Stimulated activated naive B cell treated with anti-CD40 and anti-IgM and Interleukin-4, amounts not matched to agents 10 μg/mL and 1 μg/mL and 100 μg/mL, for 72 hours (primary cell): Measurements from ENCODE around the gene CHURC1.
"Not testable (repeated sequence)": the region's sequence is repeated elsewhere in the genome, so short reads cannot be mapped to it uniquely, and the experiment has no call there.

ENCODE experiments used
- ATAC-seq, 2 donors: fragments of 150-1000 bp; cut with Tn5 transposase; replicated peaks; 2 replicates each; pipeline ENCODE4 v1.10.0; 2021; ENCODE audit warnings: moderate library complexity in 1 of 2
- DNase-seq: peaks from one replicate; pipeline ENCODE4 v3.0.0; 2021
- H3K27ac Mint-ChIP-seq: one replicate; pipeline ENCODE4 v1.8.0; 2022; ENCODE audit warnings: mild to moderate bottlenecking, mixed read lengths
- H3K27me3 Mint-ChIP-seq, 2 donors: one replicate each; pipeline ENCODE4 v1.8.0; 2022; ENCODE audit warnings: mixed read lengths in 2 of 2
- H3K36me3 Mint-ChIP-seq, 2 donors: one replicate each; pipeline ENCODE4 v1.8.0; 2022; ENCODE audit warnings: mixed read lengths in 2 of 2, mild to moderate bottlenecking in 1 of 2
- H3K4me1 Mint-ChIP-seq, 2 donors: one replicate each; pipeline ENCODE4 v1.8.0; 2022; ENCODE audit warnings: mixed read lengths in 2 of 2, mild to moderate bottlenecking in 1 of 2
- H3K4me3 Mint-ChIP-seq, 2 donors: one replicate each; pipeline ENCODE4 v1.8.0; 2022; ENCODE audit warnings: mild to moderate bottlenecking in 2 of 2, mixed read lengths in 2 of 2, moderate library complexity in 1 of 2
- H3K9me3 Mint-ChIP-seq, 2 donors: one replicate each; pipeline ENCODE4 v1.8.0; 2022; ENCODE audit warnings: mixed read lengths in 2 of 2, mild to moderate bottlenecking in 1 of 2

The CHURC1 gene

GRCh38 chr14:64880221-64881121, 33.8 kb upstream of the CHURC1 start:
- ATAC-seq (peak; percentile 76 to 81), DNase-seq (peak; percentile 23)
- H3K4me3 Mint-ChIP-seq = peak overlapping the region; percentile 81 to 90
- H3K9me3 Mint-ChIP-seq = no peaks in the 10 kb centered on the region
- no peaks in the 10 kb centered on the region for H3K36me3 Mint-ChIP-seq
- H3K27me3 Mint-ChIP-seq = peaks cover 49 to 56% of the 10 kb centered on the region in 2 donors
- H3K27ac Mint-ChIP-seq = peak overlapping the region; percentile 56
- peaks cover 5 to 9% of the 10 kb centered on the region in 2 donors for H3K4me1 Mint-ChIP-seq

DNA sequence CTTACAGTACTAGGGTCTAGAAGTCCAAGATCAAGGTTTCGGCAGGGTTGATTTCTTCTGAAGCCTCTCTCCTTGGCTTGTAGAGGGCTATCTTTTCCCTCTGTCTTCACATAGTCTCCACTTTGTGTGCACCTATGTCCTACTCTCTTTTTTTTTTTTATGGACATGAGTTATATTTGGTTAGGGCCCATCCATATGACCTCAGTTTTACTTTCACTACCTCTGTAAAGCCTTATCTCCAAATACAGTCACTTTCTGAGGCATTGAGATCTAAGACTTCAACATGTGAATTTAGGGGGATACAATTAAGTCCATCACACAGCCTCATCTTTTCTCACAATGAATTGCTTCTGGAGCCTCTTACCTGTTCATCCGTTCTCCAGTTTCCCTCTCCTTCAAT, 28.7 kb upstream of the CHURC1 start:
- H3K4me1 Mint-ChIP-seq = peaks cover 2 to 3% of the 10 kb centered on the region in 2 donors
- H3K9me3 Mint-ChIP-seq = no peaks in the 10 kb centered on the region

DNA sequence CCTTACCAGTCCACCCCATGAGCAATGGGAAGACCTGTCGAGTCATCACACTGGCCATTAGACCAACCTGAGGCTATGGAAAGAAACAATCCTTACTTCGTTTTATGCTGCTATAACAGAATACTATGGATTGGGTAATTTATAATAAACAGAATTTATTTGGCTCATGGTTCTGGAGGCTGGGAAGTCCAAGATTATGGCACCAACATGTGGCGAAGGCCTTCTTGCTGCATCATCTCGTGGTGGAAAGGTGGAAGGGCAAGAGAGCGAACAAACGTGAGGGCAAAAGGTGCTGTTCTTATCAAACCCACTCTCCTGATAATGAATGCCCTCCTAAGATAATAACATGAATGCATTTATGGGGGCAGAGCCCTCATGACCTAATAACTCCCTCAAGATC, 24.9 kb upstream of the CHURC1 start:
- ATAC-seq (no peak), DNase-seq (no peak)
- H3K36me3 Mint-ChIP-seq = no peaks in the 10 kb centered on the region
- no peak overlapping the region for H3K27ac Mint-ChIP-seq
- H3K9me3 Mint-ChIP-seq = no peaks in the 10 kb centered on the region
- no peaks in the 10 kb centered on the region for H3K4me1 Mint-ChIP-seq
- H3K4me3 Mint-ChIP-seq = no peak overlapping the region
- H3K27me3 Mint-ChIP-seq = peaks cover 32 to 37% of the 10 kb centered on the region in 2 donors

More for the DNA sequence above, 28.7 kb upstream of the CHURC1 start:
- DNase-seq = no peak
- Mint-ChIP-seq H3K27me3 (peaks cover 47 to 51% of the 10 kb centered on the region in 2 donors), H3K4me3 (no peak overlapping the region), H3K27ac (no peak overlapping the region), H3K36me3 (no peaks in the 10 kb centered on the region)
- no peak for ATAC-seq

DNA sequence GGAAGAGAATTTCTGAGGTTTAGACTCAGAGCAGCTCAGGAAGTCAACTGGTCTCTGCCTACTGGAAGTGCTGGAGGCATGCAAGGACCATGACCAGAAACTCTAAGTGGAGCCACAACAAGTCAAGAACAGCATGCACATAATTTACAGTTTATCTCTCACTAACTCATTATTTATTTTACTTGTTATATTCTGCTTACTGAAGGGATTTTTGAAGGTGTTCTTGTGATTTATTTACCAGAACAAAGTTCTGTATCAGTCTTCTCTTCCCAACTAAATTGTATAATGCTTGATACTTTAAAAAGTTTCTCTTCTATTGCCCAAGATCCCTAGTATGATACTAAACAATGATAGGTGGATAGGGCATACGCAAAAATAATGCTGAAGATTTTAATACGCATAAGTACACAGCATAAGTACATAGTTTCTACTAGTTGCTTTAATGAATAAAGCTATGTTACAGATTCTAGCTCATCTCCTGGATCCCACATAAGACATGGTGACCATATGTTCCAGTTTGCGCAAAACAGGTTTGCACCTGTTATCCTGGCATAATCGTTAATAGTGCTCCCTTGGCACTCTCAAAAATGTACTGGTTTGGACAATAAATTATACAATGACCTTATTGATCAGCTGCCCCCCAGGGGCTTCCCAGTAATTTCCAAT, 22.9 kb upstream of the CHURC1 start:
- Mint-ChIP-seq H3K4me1 (no peaks in the 10 kb centered on the region), H3K27me3 (peaks cover 24 to 26% of the 10 kb centered on the region in 2 donors), H3K9me3 (no peaks in the 10 kb centered on the region), H3K36me3 (no peaks in the 10 kb centered on the region), H3K27ac (no peak overlapping the region), H3K4me3 (no peak overlapping the region)
- DNase-seq (no peak), ATAC-seq (no peak)

DNA sequence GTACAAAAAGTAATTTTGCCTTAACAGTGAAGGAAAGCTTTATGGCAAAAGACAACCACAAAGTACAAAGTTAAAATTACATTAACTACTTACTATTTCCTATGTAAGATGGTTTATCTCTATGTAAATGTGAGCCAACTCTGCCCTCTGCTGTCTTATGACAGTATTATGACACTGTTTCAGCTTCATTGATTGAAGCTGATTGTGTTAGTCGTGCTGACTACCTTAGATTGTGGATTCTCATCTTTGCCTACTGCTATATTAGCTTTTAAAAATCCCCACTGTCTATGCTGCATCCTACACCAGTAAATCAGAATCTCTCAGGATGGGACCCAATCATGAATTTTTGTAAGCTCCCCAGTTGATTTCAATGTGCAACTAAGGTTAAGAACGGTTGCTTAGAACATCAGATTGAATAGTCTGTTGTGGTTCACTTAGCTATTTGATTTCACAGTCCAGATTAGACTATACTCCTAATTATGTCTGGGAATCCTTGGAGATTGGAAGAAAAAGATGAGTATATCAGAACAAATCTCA, 22.3 kb upstream of the CHURC1 start:
- Mint-ChIP-seq H3K27me3 (peaks cover 24 to 26% of the 10 kb centered on the region in 2 donors), H3K4me3 (no peak overlapping the region), H3K9me3 (no peaks in the 10 kb centered on the region), H3K4me1 (no peaks in the 10 kb centered on the region), H3K27ac (no peak overlapping the region), H3K36me3 (no peaks in the 10 kb centered on the region)
- DNase-seq (peak; percentile 6), ATAC-seq (peak; percentile 83 to 89)

GRCh38 chr14:64899958-64900357, 14.3 kb upstream of the CHURC1 start:
- no peak for ATAC-seq
- no peak overlapping the region for H3K27ac Mint-ChIP-seq

GRCh38 chr14:64906022-64906421, 8.2 kb upstream of the CHURC1 start:
- H3K4me3 Mint-ChIP-seq = no peak overlapping the region
- no peaks in the 10 kb centered on the region for H3K9me3 Mint-ChIP-seq
- no peak overlapping the region for H3K27ac Mint-ChIP-seq
- no peak for ATAC-seq
- no peak for DNase-seq
- H3K4me1 Mint-ChIP-seq = no peaks in the 10 kb centered on the region
- peaks cover 22 to 26% of the 10 kb centered on the region in 2 donors for H3K27me3 Mint-ChIP-seq
- no peaks in the 10 kb centered on the region for H3K36me3 Mint-ChIP-seq

More at GRCh38 chr14:64899958-64900357, 14.3 kb upstream of the CHURC1 start:
- Mint-ChIP-seq H3K9me3 (no peaks in the 10 kb centered on the region), H3K27me3 (peaks cover 24 to 26% of the 10 kb centered on the region in 2 donors), H3K4me1 (no peaks in the 10 kb centered on the region), H3K4me3 (no peak overlapping the region), H3K36me3 (no peaks in the 10 kb centered on the region)
- DNase-seq = no peak

- no peak for DNase-seq
- H3K36me3 Mint-ChIP-seq = peaks cover 6% of the 10 kb centered on the region in 2 donors
- no peak for ATAC-seq
- H3K4me1 Mint-ChIP-seq = peaks cover 12% of the 10 kb centered on the region in 2 donors
- peaks cover 13 to 16% of the 10 kb centered on the region in 2 donors for H3K27me3 Mint-ChIP-seq
- no peak overlapping the region for H3K27ac Mint-ChIP-seq
- H3K4me3 Mint-ChIP-seq = no peak overlapping the region
- peaks cover 0 to 1% of the 10 kb centered on the region in 2 donors for H3K9me3 Mint-ChIP-seq
These were observed 3.3 kb upstream of the CHURC1 start for GRCh38 chr14:64910847-64911495.

- peaks cover 6 to 12% of the 10 kb centered on the region in 2 donors for H3K36me3 Mint-ChIP-seq
- DNase-seq = no peak
- peaks cover 7 to 8% of the 10 kb centered on the region in 2 donors for H3K27me3 Mint-ChIP-seq
- peaks cover 15 to 17% of the 10 kb centered on the region in 2 donors for H3K4me1 Mint-ChIP-seq
- peaks cover 0 to 1% of the 10 kb centered on the region in 2 donors for H3K9me3 Mint-ChIP-seq
- ATAC-seq = no peak
- no peak overlapping the region for H3K27ac Mint-ChIP-seq
- H3K4me3 Mint-ChIP-seq = no peak overlapping the region
These were observed 2.0 kb upstream of the CHURC1 start for GRCh38 chr14:64912261-64912660.

- peaks cover 19 to 29% of the 10 kb centered on the region in 2 donors for H3K4me1 Mint-ChIP-seq
- H3K4me3 Mint-ChIP-seq, ATAC-seq, DNase-seq, H3K27ac Mint-ChIP-seq, H3K27me3 Mint-ChIP-seq, H3K9me3 Mint-ChIP-seq: not testable (repeated sequence)
- peaks cover 10 to 18% of the 10 kb centered on the region in 2 donors for H3K36me3 Mint-ChIP-seq
These were observed 778 bp upstream of the CHURC1 start for GRCh38 chr14:64913477-64913876.

DNA sequence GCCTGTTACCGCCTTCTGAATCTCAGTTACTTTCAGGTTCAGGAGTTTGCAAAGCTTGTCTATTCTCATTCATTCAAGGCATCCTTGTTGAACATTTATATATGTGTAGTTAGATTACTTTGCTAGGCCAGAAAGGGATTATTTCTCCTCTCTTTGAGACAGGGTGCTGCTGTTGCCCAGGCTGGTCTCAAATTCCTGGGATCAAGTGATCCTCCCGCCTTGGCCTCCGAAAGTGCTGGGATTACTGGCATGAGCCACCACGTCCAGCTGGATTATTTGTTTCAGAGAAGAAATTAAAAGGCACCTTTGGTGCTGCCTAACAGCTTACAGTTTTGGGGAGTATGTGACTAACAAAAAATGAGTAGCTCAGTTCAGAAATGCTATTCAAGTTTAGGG, 772 bp downstream of the CHURC1 start:
- H3K27ac Mint-ChIP-seq = peak overlapping the region; percentile 99
- H3K4me3 Mint-ChIP-seq = peak overlapping the region; percentile 90 to 91
- H3K4me1 Mint-ChIP-seq = peaks cover 23 to 38% of the 10 kb centered on the region in 2 donors
- ATAC-seq = peak in 1 of 2 donors; percentile 2
- no peak for DNase-seq
- peaks cover 0 to 1% of the 10 kb centered on the region in 2 donors for H3K9me3 Mint-ChIP-seq
- H3K36me3 Mint-ChIP-seq = peaks cover 10 to 18% of the 10 kb centered on the region in 2 donors
- peaks cover 7 to 8% of the 10 kb centered on the region in 2 donors for H3K27me3 Mint-ChIP-seq

DNA sequence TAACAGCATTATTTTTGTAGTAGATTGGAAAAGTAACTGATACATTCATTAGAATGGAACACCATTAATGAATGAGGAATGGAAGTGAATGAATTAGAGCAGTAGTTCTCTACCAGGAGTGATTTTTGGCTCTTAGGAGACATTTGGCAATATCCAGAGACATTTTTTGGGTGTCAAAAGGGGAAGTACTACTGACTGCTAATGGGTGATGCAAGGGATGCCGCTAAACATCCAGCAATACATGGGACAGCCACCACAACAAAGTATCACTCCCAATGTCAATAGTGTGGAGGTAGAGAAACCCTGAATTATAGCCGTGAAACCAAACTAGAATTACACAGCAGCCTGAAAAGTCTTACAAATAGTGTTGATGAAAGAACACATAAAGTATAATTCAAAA, 1.5 kb downstream of the CHURC1 start:
- Mint-ChIP-seq H3K4me3 (peak overlapping the region; percentile 90 to 91), H3K9me3 (peaks cover 0 to 1% of the 10 kb centered on the region in 2 donors), H3K36me3 (peaks cover 10 to 18% of the 10 kb centered on the region in 2 donors), H3K27ac (no peak overlapping the region), H3K27me3 (peaks cover 7 to 8% of the 10 kb centered on the region in 2 donors), H3K4me1 (peaks cover 23 to 45% of the 10 kb centered on the region in 2 donors)
- DNase-seq (no peak), ATAC-seq (no peak)

DNA sequence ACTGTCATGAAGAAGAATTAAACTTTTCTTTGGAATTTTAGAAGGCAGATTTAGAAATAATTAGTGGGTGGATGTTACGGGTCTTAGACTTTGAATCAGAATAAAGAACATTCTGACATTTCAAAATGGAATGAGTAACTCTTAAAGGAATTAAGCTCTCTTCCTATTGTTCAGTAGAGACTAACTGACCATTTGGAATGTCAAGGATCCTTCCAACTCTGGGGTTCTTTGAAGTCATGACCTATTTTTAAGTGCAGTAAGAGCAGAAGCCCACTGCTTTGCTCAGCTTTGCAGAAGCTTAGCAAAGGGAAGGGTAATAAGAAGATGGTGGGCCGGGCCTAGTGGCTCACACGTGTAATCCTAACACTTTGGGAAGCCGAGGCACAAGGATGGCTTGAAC, 4.0 kb downstream of the CHURC1 start:
- ATAC-seq (no peak), DNase-seq (no peak)
- peaks cover 0 to 1% of the 10 kb centered on the region in 2 donors for H3K9me3 Mint-ChIP-seq
- H3K27me3 Mint-ChIP-seq = no peaks in the 10 kb centered on the region
- peaks cover 27 to 53% of the 10 kb centered on the region in 2 donors for H3K4me1 Mint-ChIP-seq
- H3K4me3 Mint-ChIP-seq = no peak overlapping the region
- H3K36me3 Mint-ChIP-seq = peaks cover 17 to 25% of the 10 kb centered on the region in 2 donors
- peak overlapping the region; percentile 42 for H3K27ac Mint-ChIP-seq

GRCh38 chr14:64919215-64919614, 5.0 kb downstream of the CHURC1 start:
- no peak for DNase-seq
- peaks cover 0 to 1% of the 10 kb centered on the region in 2 donors for H3K9me3 Mint-ChIP-seq
- H3K27me3 Mint-ChIP-seq = no peaks in the 10 kb centered on the region
- peaks cover 20 to 30% of the 10 kb centered on the region in 2 donors for H3K36me3 Mint-ChIP-seq
- no peak for ATAC-seq
- H3K27ac Mint-ChIP-seq = no peak overlapping the region
- H3K4me3 Mint-ChIP-seq = no peak overlapping the region
- H3K4me1 Mint-ChIP-seq = peaks cover 24 to 53% of the 10 kb centered on the region in 2 donors
